Karpas-422 (cell line): ENCODE data around the gene PAXIP1. TPM values are rescaled to one million over a fixed set of nuclear protein-coding genes. Genes with fewer than 3 reads are reported as not detected.
A peak's percentile ranks its signal among the peaks of the same experiment; 100 is the strongest.
"Not testable (repeated sequence)": the region's sequence is repeated elsewhere in the genome, so short reads cannot be mapped to it uniquely, and the experiment has no call there.

Source experiments
- DNase-seq: peaks from one replicate; pipeline ENCODE4 v3.0.0-alpha.2; 2015
- H2AFZ ChIP-seq: fragments of 200-600 bp; sonication (generic); 2 replicates; pipeline ENCODE4 v1.6.1; 2014; ENCODE audit warnings: antibody characterized with exemption, low read length, mixed read lengths
- H3K27ac ChIP-seq: fragments of 200-600 bp; sonication (generic); 2 replicates; pipeline ENCODE4 v1.5.1; 2014; ENCODE audit warnings: mild to moderate bottlenecking, low read length, moderate library complexity
- H3K27me3 ChIP-seq: fragments of 200-600 bp; sonication (generic); 2 replicates; pipeline ENCODE4 v1.6.1; 2014; ENCODE audit warnings: low read length, mixed read lengths
- H3K36me3 ChIP-seq: fragments of 200-600 bp; sonication (generic); 2 replicates; pipeline ENCODE4 v1.6.1; 2014; ENCODE audit warnings: low read length, mixed read lengths; ENCODE audit not compliant: insufficient read depth
- H3K4me1 ChIP-seq: fragments of 200-600 bp; sonication (generic); 2 replicates; pipeline ENCODE4 v1.6.1; 2014; ENCODE audit warnings: mild to moderate bottlenecking, low read length, mixed read lengths
- H3K4me2 ChIP-seq: fragments of 200-600 bp; sonication (generic); 2 replicates; pipeline ENCODE4 v1.6.1; 2014; ENCODE audit warnings: low read length, low read depth, mild to moderate bottlenecking; ENCODE audit not compliant: poor library complexity, severe bottlenecking
- H3K4me3 ChIP-seq: fragments of 200-600 bp; sonication (generic); 2 replicates; pipeline ENCODE4 v1.5.1; 2014; ENCODE audit warnings: mild to moderate bottlenecking, antibody characterized with exemption, low read length, mixed read lengths
- H3K79me2 ChIP-seq: fragments of 200-600 bp; sonication (generic); 2 replicates; pipeline ENCODE4 v1.6.1; 2014; ENCODE audit warnings: mild to moderate bottlenecking, low read length, mixed read lengths
- H3K9ac ChIP-seq: fragments of 200-600 bp; sonication (generic); 2 replicates; pipeline ENCODE4 v1.6.0; 2014; ENCODE audit warnings: low read length
- H3K9me2 ChIP-seq: fragments of 200-600 bp; sonication (generic), shearing (Covaris generic); replicated peaks from 2 replicates; pipeline ENCODE4 v1.6.0; 2014; ENCODE audit warnings: mild to moderate bottlenecking, low read length, moderate library complexity; ENCODE audit not compliant: insufficient read depth
- H3K9me3 ChIP-seq: fragments of 300-700, 200-600 bp; sonication (generic); 2 replicates; pipeline ENCODE4 v1.6.1; 2014; ENCODE audit warnings: low read length, mixed read lengths
- H4K20me1 ChIP-seq: fragments of 200-600 bp; sonication (generic); 2 replicates; pipeline ENCODE4 v1.6.1; 2014; ENCODE audit warnings: mild to moderate bottlenecking, antibody characterized with exemption, low read length, low read depth; ENCODE audit not compliant: insufficient read depth
- total RNA-seq: library from RNA; depleted of rRNA; stranded (reverse); fragments of >200 nt; shearing (Covaris generic); gene quantifications from 2 replicates; pipeline ENCODE4 v1.2.3, GENCODE V29; 2014; ENCODE audit warnings: low replicate concordance

PAXIP1 gene
- total RNA-seq, 1 experiment from 2014 or later, result 23.2 TPM

DNA sequence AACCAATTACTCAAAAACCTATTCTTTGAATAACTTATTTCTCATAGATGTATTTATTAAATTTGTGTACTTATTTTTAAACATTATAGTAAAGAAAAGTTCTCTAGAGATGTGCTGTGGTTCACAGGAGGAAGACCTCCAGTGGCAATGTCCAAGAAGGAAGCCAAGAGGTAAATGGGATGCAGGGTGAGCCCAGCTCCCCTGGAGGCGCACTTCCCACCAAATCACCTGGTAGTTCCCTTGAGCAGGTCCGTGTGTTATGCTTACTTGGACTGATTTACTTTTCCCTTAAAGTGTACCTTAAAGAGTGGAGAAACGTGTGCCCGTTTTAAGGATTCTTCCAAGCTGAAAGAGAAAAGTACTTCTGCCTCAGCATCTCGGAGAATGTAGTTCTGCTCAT lies 55.3 kb downstream of the PAXIP1 start:
- no peak overlapping the region for H2AFZ ChIP-seq
- no peak overlapping the region for H3K4me2 ChIP-seq
- no peak overlapping the region for H3K4me3 ChIP-seq
- H3K27me3 ChIP-seq, result no peaks in the 10 kb centered on the region
- no peak overlapping the region for H3K27ac ChIP-seq
- peaks cover 4% of the 10 kb centered on the region; the same call in 1 of the 2 replicates for H3K79me2 ChIP-seq
- peaks cover 48% of the 10 kb centered on the region; the same call in 1 of the 2 replicates for H3K36me3 ChIP-seq
- H4K20me1 ChIP-seq, result no peaks in the 10 kb centered on the region
- H3K4me1 ChIP-seq, result no peaks in the 10 kb centered on the region
- DNase-seq, result no peak
- no peaks in the 10 kb centered on the region for H3K9me3 ChIP-seq
- H3K9me2 ChIP-seq, result no peaks in the 10 kb centered on the region
- no peak overlapping the region for H3K9ac ChIP-seq

DNA sequence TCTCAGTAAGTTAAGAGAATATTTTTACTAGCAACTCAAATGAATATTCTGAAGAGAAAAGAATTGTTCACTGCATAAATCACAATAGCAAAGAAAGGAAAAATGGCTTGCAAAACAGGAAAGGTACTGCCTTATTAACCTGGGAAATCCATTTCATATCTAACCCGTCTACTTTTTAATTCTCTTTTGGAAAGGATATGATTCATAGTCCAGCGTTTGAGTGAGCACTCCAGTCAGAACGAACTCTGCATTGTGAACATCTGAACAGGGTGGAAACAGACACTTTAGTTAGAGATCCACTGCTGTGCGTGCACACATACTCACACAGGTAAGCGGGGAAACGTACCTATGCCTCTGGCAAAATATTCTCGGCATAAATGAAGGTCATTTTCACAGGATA lies 56.8 kb downstream of the PAXIP1 start:
- no peak for DNase-seq
- H3K9ac ChIP-seq, result no peak overlapping the region
- no peaks in the 10 kb centered on the region for H3K4me1 ChIP-seq
- H3K4me3 ChIP-seq, result no peak overlapping the region
- no peak overlapping the region for H3K4me2 ChIP-seq
- no peaks in the 10 kb centered on the region for H3K27me3 ChIP-seq
- no peaks in the 10 kb centered on the region for H4K20me1 ChIP-seq
- no peaks in the 10 kb centered on the region for H3K79me2 ChIP-seq
- no peak overlapping the region for H2AFZ ChIP-seq
- no peak overlapping the region for H3K27ac ChIP-seq
- no peaks in the 10 kb centered on the region for H3K9me3 ChIP-seq
- no peaks in the 10 kb centered on the region for H3K9me2 ChIP-seq
- peaks cover 36% of the 10 kb centered on the region; the same call in 1 of the 2 replicates for H3K36me3 ChIP-seq

DNA sequence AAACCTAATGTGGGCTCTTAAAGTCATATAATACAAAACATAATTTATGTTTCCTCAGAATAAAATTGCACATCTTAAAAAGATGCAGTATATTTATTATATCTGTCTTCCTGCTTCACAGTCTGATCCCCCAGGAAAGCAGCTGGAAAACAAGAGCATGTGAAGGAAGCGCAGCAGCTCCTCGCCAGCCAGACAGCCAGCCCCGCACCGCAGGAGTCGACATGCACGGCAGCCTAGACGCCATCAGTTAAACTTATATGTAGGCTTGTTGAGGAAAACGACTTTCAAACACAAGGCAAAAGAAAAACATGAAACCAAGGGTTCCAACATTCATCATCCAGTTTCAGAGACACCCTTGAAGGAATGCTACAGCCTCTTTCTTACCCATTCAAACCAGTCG lies 59.0 kb downstream of the PAXIP1 start:
- no peak for DNase-seq
- no peaks in the 10 kb centered on the region for H4K20me1 ChIP-seq
- no peak overlapping the region for H3K27ac ChIP-seq
- peaks cover 30% of the 10 kb centered on the region; the same call in 1 of the 2 replicates for H3K36me3 ChIP-seq
- no peak overlapping the region for H3K4me2 ChIP-seq
- no peak overlapping the region for H3K4me3 ChIP-seq
- H3K79me2 ChIP-seq, result no peaks in the 10 kb centered on the region
- no peak overlapping the region for H3K9ac ChIP-seq
- H3K4me1 ChIP-seq, result no peaks in the 10 kb centered on the region
- H3K27me3 ChIP-seq, result no peaks in the 10 kb centered on the region
- H3K9me3 ChIP-seq, result no peaks in the 10 kb centered on the region
- no peaks in the 10 kb centered on the region for H3K9me2 ChIP-seq
- H2AFZ ChIP-seq, result no peak overlapping the region

DNA sequence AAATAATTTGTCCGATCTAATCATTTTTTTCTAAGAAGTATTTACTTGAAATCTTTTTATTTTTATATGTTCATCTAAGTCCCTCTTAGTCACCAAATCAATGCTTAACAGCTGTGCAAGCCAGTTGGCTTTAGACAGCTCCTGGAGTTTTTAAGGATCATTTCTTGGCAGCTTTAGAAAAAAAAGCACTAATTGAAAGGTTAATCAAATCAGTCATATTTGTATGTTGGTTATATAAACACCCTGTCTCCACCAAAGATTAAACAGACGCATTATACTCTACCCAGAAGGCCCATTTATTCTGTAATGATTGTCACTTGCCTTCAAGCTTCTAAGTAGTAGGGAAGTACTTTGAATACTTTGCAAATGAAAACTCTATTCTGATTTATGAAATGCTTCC lies 60.2 kb downstream of the PAXIP1 start:
- no peak overlapping the region for H3K27ac ChIP-seq
- H3K4me3 ChIP-seq, result no peak overlapping the region
- no peaks in the 10 kb centered on the region for H3K9me3 ChIP-seq
- no peaks in the 10 kb centered on the region for H3K27me3 ChIP-seq
- peaks cover 29% of the 10 kb centered on the region; the same call in 1 of the 2 replicates for H3K36me3 ChIP-seq
- H3K9me2 ChIP-seq, result no peaks in the 10 kb centered on the region
- no peaks in the 10 kb centered on the region for H3K4me1 ChIP-seq
- H3K4me2 ChIP-seq, result no peak overlapping the region
- no peak overlapping the region for H3K9ac ChIP-seq
- DNase-seq, result no peak
- no peaks in the 10 kb centered on the region for H4K20me1 ChIP-seq
- no peak overlapping the region for H2AFZ ChIP-seq
- no peaks in the 10 kb centered on the region for H3K79me2 ChIP-seq

DNA sequence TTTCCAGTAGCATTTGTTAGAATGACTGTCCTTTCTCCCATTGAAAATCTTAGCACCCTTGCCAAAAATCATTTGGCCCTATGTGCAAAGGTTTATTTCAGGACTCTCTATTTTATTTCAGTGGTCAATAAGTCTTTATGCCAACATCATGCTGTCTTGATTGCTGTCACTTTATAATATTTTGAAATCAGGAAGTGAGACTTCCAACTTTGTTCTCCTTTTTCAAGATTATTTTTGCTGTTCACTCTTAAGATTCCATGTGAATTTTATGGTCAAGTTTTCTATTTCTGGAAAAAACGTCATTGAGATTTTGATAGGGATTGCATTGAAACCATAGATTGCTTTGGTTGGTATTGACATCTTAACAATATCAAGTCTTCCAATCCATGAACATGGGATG lies 65.1 kb downstream of the PAXIP1 start:
- Histone ChIP-seq H3K36me3 (peaks cover 3% of the 10 kb centered on the region; the same call in 1 of the 2 replicates), H3K9ac (no peak overlapping the region), H3K9me2 (no peaks in the 10 kb centered on the region), H3K4me3 (no peak overlapping the region), H3K9me3 (peaks cover 19% of the 10 kb centered on the region), H4K20me1 (no peaks in the 10 kb centered on the region), H3K4me2 (no peak overlapping the region), H2AFZ (no peak overlapping the region), H3K4me1 (peaks cover 4% of the 10 kb centered on the region; the same call in 1 of the 2 replicates), H3K27me3 (no peaks in the 10 kb centered on the region), H3K27ac (no peak overlapping the region), H3K79me2 (no peaks in the 10 kb centered on the region)
- DNase-seq, result no peak

DNA sequence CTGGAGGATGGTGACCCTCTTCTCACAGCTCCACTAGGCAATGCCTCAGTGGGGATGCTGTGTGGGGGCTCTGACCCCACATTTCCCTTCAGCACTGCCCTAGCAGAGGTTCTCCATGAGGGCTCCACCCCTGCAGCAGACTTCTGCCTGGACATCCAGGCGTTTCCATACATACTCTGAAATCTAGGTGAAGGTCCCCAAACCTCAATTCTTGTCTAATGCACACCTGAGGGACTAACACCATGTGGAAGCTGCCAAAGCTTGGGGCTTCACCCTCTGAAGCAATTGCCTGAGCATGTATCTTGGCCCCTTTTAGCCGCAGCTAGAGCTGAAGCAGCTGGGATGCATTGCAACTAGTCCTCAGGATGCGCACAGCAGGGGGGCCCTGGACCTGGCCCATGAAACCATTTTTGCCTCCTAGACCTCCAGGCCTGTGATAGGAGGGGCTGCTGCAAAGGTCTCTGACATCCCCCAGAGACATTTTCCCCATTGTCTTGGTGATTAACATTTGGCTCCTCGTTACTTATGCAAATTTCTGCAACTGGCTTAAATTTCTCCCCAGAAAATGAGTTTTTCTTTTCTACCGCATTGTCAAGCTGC lies 68.5 kb downstream of the PAXIP1 start:
- not testable (repeated sequence) for H3K36me3 ChIP-seq, H3K4me2 ChIP-seq, H4K20me1 ChIP-seq, H3K27me3 ChIP-seq, H2AFZ ChIP-seq, H3K4me3 ChIP-seq, H3K4me1 ChIP-seq, DNase-seq, H3K9ac ChIP-seq, H3K27ac ChIP-seq, H3K9me2 ChIP-seq, H3K79me2 ChIP-seq
- H3K9me3 ChIP-seq, result peaks cover 21% of the 10 kb centered on the region

DNA sequence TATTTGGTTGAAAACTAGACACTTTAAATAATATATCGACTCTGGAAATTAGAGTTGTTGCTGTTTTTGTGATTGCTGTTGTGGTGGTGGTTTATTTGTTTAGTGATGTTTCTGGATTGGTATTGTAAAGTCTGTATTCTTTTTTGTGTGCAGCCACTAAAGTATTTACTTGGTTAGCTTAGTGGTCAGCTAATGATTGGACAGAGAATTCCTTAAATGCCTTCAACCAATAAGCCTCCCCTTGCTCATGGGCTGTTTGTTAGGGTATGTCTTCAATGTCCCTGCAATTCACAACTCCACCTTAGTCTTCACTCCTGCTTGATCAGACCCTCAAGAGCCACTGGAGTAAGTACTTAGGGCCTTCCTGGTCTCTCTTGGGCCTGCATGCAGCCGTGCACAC lies 71.0 kb downstream of the PAXIP1 start:
- Histone ChIP-seq H3K4me3 (no peak overlapping the region), H3K9me2 (no peaks in the 10 kb centered on the region), H3K4me2 (no peak overlapping the region), H3K36me3 (peaks cover 6% of the 10 kb centered on the region; the same call in 1 of the 2 replicates), H4K20me1 (no peaks in the 10 kb centered on the region), H2AFZ (no peak overlapping the region), H3K79me2 (no peaks in the 10 kb centered on the region), H3K9ac (no peak overlapping the region), H3K27ac (no peak overlapping the region), H3K27me3 (no peaks in the 10 kb centered on the region), H3K4me1 (peaks cover 17% of the 10 kb centered on the region), H3K9me3 (peaks cover 21% of the 10 kb centered on the region)
- no peak for DNase-seq

DNA sequence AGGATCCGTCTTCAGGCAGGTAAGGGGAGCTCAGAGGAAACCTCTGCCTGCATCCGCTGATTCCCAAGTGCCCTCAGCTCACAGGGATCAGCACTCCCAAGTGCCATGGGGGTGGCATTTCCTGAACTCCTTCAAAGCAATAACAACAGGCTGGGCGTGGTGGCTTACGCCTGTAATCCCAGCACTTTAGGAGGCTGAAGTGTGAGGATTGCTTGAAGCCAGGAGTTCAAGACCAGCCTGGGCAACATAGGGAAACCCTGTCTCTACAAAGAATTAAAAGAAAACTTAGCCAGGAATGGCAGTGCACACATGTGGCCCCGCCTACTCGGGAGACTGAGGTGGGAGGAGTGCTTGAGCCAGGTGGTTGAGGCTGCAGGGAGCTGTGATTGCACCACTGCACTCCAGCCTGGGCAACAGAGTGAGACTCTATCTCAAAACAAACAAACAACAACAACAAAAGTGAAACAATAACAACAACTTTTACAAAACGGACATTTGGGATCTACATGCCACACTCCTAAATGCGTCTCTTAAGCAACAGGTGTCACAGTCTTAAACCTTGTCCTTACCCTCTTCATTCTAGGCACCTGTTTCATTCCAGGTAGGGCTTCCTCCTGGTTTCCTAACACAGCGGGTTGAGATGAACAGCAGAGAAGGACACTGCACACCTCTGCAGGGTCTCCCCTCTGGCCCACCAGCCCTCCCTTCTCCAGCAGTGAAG lies 73.8 kb downstream of the PAXIP1 start:
- Histone ChIP-seq H3K9ac (peak overlapping the region; percentile 78), H3K27ac (peak overlapping the region; percentile 61; the same call in 1 of the 2 replicates), H3K79me2 (no peaks in the 10 kb centered on the region), H3K36me3 (peaks cover 6% of the 10 kb centered on the region; the same call in 1 of the 2 replicates), H4K20me1 (no peaks in the 10 kb centered on the region), H3K4me2 (peak overlapping the region; percentile 84), H2AFZ (peak overlapping the region; percentile 94), H3K9me2 (no peaks in the 10 kb centered on the region), H3K4me1 (peaks cover 13% of the 10 kb centered on the region), H3K9me3 (peaks cover 15% of the 10 kb centered on the region), H3K27me3 (no peaks in the 10 kb centered on the region), H3K4me3 (peak overlapping the region; percentile 80)
- DNase-seq, result peak; percentile 53
